Prostate gland (tissue), 2 donors: Measurements from ENCODE around the gene PF4V1. TPM values are rescaled to one million over a fixed set of nuclear protein-coding genes. Genes with fewer than 3 reads are reported as not detected.

Experiments
- DNase-seq: peaks from one replicate; pipeline ENCODE4 v3.0.0-alpha.2; 2019; ENCODE audit warnings: low spot score
- H3K27ac ChIP-seq, 2 donors: fragments of 200-600 bp; sonication (generic); 2 replicates each; pipeline ENCODE4 v1.5.1; 2017 to 2019
- H3K27me3 ChIP-seq: fragments of 200-600 bp; sonication (generic); replicated peaks from 2 replicates; pipeline ENCODE4 v1.5.1; 2019; ENCODE audit not compliant: insufficient read depth
- H3K36me3 ChIP-seq, 2 donors: fragments of 200-600 bp; sonication (generic); 1 replicate in 1 of 2; 2 replicates in 1 of 2; pipeline versions ENCODE4 v1.5.1 to v1.8.1; 2017 to 2019
- H3K4me1 ChIP-seq: fragments of 200-600 bp; sonication (generic); replicated peaks from 2 replicates; pipeline ENCODE4 v1.5.1; 2019
- H3K4me3 ChIP-seq, 2 donors: fragments of 200-600 bp; sonication (generic); 2 replicates each; pipeline ENCODE4 v1.5.1; 2017 to 2019
- H3K9me3 ChIP-seq: fragments of 200-600 bp; sonication (generic); 2 replicates; pipeline ENCODE4 v1.5.1; 2017
- POLR2A ChIP-seq: fragments of 450-650 bp; IDR thresholded peaks from one replicate; pipeline ENCODE4 v1.6.1; 2016; ENCODE audit warnings: antibody characterized with exemption, mild to moderate bottlenecking
- POLR2AphosphoS5 ChIP-seq: sonication (generic); formaldehyde crosslinking; IDR thresholded peaks from one replicate; pipeline ENCODE4 v1.6.1; 2017; ENCODE audit warnings: antibody characterized with exemption
- WGBS: methylation state at CpG from one replicate; pipeline ENCODE4 v1.1.5; 2018; 5-methylcytosine and 5-hydroxymethylcytosine counted together
- intact Hi-C: fragments of 100-400 bp; cut with DNase I; formaldehyde crosslinking; loops from one replicate; pipeline ENCODE4 v1.14.2; 2022
- total RNA-seq, 2 donors: library from RNA; depleted of rRNA; stranded (reverse); fragments of >200 nt; gene quantifications; one replicate each; pipeline ENCODE4 v1.1.0, GENCODE V29; 2016
- TF ChIP-seq, protein P1 (sequence below), 4 experiments: fragments of 200-600 bp in 2 of 4; fragments of 450-650 bp in 2 of 4; sonication (generic) in 2 of 4; IDR thresholded peaks; 1 replicate in 3 of 4; 2 replicates in 1 of 4; pipeline ENCODE4 v1.5.1; 2016 to 2019; ENCODE audit warnings: antibody characterized with exemption in 4 of 4, mild to moderate bottlenecking in 2 of 4, moderate library complexity in 2 of 4

The PF4V1 gene
- total RNA-seq, 2 donors from 2014 or later: not detected

DNA sequence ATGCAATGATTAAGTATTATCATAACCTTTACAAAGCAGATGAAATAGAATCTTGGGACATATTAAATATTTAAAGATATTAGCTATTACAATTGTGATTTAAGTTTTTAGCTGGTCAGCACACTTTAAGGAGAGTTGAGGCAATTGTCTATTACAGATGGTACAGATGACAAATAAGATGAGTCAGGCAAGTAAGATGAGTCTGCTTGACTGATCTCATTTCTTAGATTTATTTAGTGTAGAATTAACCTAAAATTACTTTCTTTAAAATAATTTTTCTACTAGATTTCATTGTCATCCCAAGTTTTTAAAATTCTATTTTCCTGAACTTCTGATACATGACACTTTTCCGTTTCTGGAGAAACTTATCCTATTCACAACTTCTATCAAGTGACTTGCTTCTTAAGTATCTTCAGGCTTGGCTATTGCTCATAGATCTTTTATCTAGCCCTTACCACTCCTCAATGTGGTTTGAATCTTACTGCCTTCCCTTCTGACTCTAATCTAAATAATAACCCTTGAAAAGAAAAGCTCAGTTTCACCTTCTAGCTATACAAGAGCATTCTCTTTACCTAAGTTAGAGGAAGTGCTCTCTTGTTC, 49.0 kb downstream of the PF4V1 start:
- H3K9me3 ChIP-seq: no peaks in the 10 kb centered on the region
- no peak overlapping the region for H3K27ac ChIP-seq
- intact Hi-C loops: no loop called here
- TF ChIP-seq POLR2AphosphoS5 (no peak), POLR2A (no peak)
- TF ChIP-seq, protein P1, sequence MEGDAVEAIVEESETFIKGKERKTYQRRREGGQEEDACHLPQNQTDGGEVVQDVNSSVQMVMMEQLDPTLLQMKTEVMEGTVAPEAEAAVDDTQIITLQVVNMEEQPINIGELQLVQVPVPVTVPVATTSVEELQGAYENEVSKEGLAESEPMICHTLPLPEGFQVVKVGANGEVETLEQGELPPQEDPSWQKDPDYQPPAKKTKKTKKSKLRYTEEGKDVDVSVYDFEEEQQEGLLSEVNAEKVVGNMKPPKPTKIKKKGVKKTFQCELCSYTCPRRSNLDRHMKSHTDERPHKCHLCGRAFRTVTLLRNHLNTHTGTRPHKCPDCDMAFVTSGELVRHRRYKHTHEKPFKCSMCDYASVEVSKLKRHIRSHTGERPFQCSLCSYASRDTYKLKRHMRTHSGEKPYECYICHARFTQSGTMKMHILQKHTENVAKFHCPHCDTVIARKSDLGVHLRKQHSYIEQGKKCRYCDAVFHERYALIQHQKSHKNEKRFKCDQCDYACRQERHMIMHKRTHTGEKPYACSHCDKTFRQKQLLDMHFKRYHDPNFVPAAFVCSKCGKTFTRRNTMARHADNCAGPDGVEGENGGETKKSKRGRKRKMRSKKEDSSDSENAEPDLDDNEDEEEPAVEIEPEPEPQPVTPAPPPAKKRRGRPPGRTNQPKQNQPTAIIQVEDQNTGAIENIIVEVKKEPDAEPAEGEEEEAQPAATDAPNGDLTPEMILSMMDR (IDR thresholded peaks at IDR 0.05): no peak
- H3K36me3 ChIP-seq: no peaks in the 10 kb centered on the region
- no peaks in the 10 kb centered on the region for H3K27me3 ChIP-seq
- no peak for DNase-seq
- 95% methylated on average over 1 of the region's 1 CpG for WGBS
- no peaks in the 10 kb centered on the region for H3K4me1 ChIP-seq
- H3K4me3 ChIP-seq: no peak overlapping the region

DNA sequence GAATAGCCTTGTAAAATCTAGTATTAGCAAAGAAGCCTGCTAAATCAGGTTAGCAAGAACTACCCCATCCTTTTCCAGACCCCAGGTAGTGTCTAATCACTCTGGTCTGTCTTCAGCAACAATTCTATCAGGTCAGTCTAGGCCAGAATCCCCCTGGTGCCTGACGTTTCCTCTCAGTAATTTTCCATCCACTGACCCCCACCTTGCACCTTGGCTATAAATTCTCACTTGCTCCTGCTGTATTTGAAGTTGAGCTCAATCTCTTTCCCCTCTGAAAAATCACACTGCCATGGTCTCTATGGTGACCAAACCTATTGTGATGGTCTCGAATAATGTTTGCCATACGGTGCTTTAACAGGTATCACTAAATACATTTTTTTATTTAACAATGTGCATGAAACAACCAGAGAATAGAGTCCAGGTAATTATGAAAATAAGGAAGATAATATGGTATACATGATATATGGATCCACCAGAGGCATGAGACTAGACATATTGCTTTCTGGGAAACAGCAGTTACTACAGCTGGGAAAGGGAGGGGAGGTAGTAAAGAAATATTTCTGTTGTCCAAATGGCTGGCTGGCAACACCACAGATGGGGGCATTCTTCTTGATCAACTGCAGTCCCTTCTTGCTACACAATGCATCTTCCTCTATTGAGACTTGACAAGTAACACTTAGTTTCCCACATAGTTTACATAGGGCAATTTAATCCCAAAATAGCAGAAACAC, 49.9 kb downstream of the PF4V1 start:
- H3K4me1 ChIP-seq: no peaks in the 10 kb centered on the region
- H3K4me3 ChIP-seq: no peak overlapping the region
- no peak overlapping the region for H3K27ac ChIP-seq
- intact Hi-C loops: no loop called here
- WGBS: 70% methylated on average over 3 of the region's 3 CpGs
- H3K36me3 ChIP-seq: no peaks in the 10 kb centered on the region
- DNase-seq: no peak
- TF ChIP-seq, protein P1 (IDR thresholded peaks at IDR 0.05): no peak
- TF ChIP-seq POLR2AphosphoS5 (no peak), POLR2A (no peak)
- no peaks in the 10 kb centered on the region for H3K27me3 ChIP-seq
- no peaks in the 10 kb centered on the region for H3K9me3 ChIP-seq

Other genes starting within 250 kb of the PF4V1 start
- 10 to 100 TPM in 1 of 2 donors, 1 to 10 TPM in 1; 6.2 to 17.5 TPM for gene RASSF6, start 232.9 kb upstream of the PF4V1 start, total RNA-seq
- gene CXCL8, start 112.7 kb upstream of the PF4V1 start, total RNA-seq: 10 to 100 TPM in 1 of 2 donors, not detected in 1; 15.2 TPM
- 1 to 10 TPM; 5.2 to 8.4 TPM for gene CXCL6, start 16.6 kb upstream of the PF4V1 start, total RNA-seq
- 10 to 100 TPM in 1 of 2 donors, under 1 TPM in 1; 0.74 to 37.1 TPM for gene CXCL1, start 16.1 kb downstream of the PF4V1 start, total RNA-seq
- not detected for gene PF4, start 128.7 kb downstream of the PF4V1 start, total RNA-seq
- not detected for gene PPBP, start 134.9 kb downstream of the PF4V1 start, total RNA-seq
- under 1 TPM; 0.14 to 0.57 TPM for gene CXCL5, start 145.4 kb downstream of the PF4V1 start, total RNA-seq
- 1 to 10 TPM; 1.4 to 4.8 TPM for gene CXCL3, start 185.4 kb downstream of the PF4V1 start, total RNA-seq
- gene CXCL2, start 245.9 kb downstream of the PF4V1 start, total RNA-seq: 1 to 10 TPM in 1 of 2 donors, under 1 TPM in 1; 0.62 to 9.3 TPM